GM12892 (cell line): ENCODE measurements around the gene ADAMTS12.

ENCODE experiments used
- DNase-seq: peaks from one replicate; pipeline ENCODE4 v3.0.0; 2011; ENCODE audit not compliant: insufficient read length
- FAIRE-seq: peaks from 2 replicates; lab custom pipeline; 2011; peaks lifted over from hg19 to GRCh38; lab: Jason Lieb, UNC
- POLR2A ChIP-seq: IDR thresholded peaks from 2 replicates; pipeline ENCODE4 v1.6.1; 2011; ENCODE audit warnings: low read depth, low read length, control low read depth
- POLR2AphosphoS5 ChIP-seq: IDR thresholded peaks from 2 replicates; pipeline ENCODE4 v1.6.1; 2011; ENCODE audit warnings: low read depth, low read length, control low read depth
- TAF1 ChIP-seq: IDR thresholded peaks from 2 replicates; pipeline ENCODE4 v1.6.1; 2011; ENCODE audit warnings: low read depth, mild to moderate bottlenecking, control low read depth, low read length, borderline replicate concordance

ADAMTS12 gene

GRCh38 chr5:33614039-33614438 lies 277.8 kb downstream of the ADAMTS12 start:
- DNase-seq (no peak), FAIRE-seq (no peak)
- TF ChIP-seq POLR2AphosphoS5 (no peak), TAF1 (no peak), POLR2A (no peak)

- DNase-seq = no peak
- FAIRE-seq = no peak
- TF ChIP-seq POLR2A (no peak), TAF1 (no peak), POLR2AphosphoS5 (no peak)
Observed at GRCh38 chr5:33612386-33612785, 279.4 kb downstream of the ADAMTS12 start.

- TF ChIP-seq TAF1 (no peak), POLR2AphosphoS5 (no peak), POLR2A (no peak)
- FAIRE-seq = no peak
- no peak for DNase-seq
Observed at GRCh38 chr5:33611877-33612276, 279.9 kb downstream of the ADAMTS12 start.

GRCh38 chr5:33608344-33609041 lies 283.3 kb downstream of the ADAMTS12 start:
- TF ChIP-seq POLR2A = no peak
- no peak for TF ChIP-seq POLR2AphosphoS5
- no peak for TF ChIP-seq TAF1
- no peak for DNase-seq
- FAIRE-seq = no peak

- no peak for FAIRE-seq
- TF ChIP-seq POLR2AphosphoS5 (no peak), TAF1 (no peak)
- no peak for DNase-seq
Observed at GRCh38 chr5:33604503-33604902, 287.3 kb downstream of the ADAMTS12 start.

- FAIRE-seq (no peak), DNase-seq (no peak)
- TF ChIP-seq POLR2AphosphoS5 (no peak), POLR2A (no peak), TAF1 (no peak)
Observed at GRCh38 chr5:33601881-33602280, 289.9 kb downstream of the ADAMTS12 start.

- no peak for DNase-seq
Observed at GRCh38 chr5:33595303-33595702, 296.5 kb downstream of the ADAMTS12 start.

GRCh38 chr5:33594006-33594405 lies 297.8 kb downstream of the ADAMTS12 start:
- no peak for FAIRE-seq

More at GRCh38 chr5:33595303-33595702, 296.5 kb downstream of the ADAMTS12 start:
- no peak for FAIRE-seq
- no peak for TF ChIP-seq POLR2AphosphoS5
- no peak for TF ChIP-seq TAF1
- TF ChIP-seq POLR2A = no peak

GRCh38 chr5:33592245-33592644 lies 299.5 kb downstream of the ADAMTS12 start:
- TF ChIP-seq POLR2AphosphoS5 = no peak
- TF ChIP-seq TAF1 = no peak
- no peak for TF ChIP-seq POLR2A
- no peak for FAIRE-seq
- no peak for DNase-seq

More at GRCh38 chr5:33594006-33594405, 297.8 kb downstream of the ADAMTS12 start:
- DNase-seq = no peak
- TF ChIP-seq POLR2A = no peak
- no peak for TF ChIP-seq POLR2AphosphoS5
- TF ChIP-seq TAF1 = no peak

- TF ChIP-seq TAF1 = no peak
- TF ChIP-seq POLR2A = no peak
- TF ChIP-seq POLR2AphosphoS5 = no peak
- DNase-seq (peak; percentile 24), FAIRE-seq (peak; percentile 65)
Observed at GRCh38 chr5:33588654-33589372, 303.0 kb downstream of the ADAMTS12 start.

GRCh38 chr5:33583332-33583731 lies 308.5 kb downstream of the ADAMTS12 start:
- no peak for FAIRE-seq
- no peak for DNase-seq

GRCh38 chr5:33582417-33582816 lies 309.4 kb downstream of the ADAMTS12 start:
- TF ChIP-seq TAF1 (no peak), POLR2A (no peak), POLR2AphosphoS5 (no peak)
- FAIRE-seq = no peak
- DNase-seq = no peak

More at GRCh38 chr5:33583332-33583731, 308.5 kb downstream of the ADAMTS12 start:
- TF ChIP-seq POLR2A = no peak
- no peak for TF ChIP-seq POLR2AphosphoS5
